ENCODE data around the gene PTPN2.

GRCh38 chr18:12890964-12891363 is 6.9 kb upstream of the PTPN2 start:
- TF ChIP-seq EZH2 (IDR thresholded peaks at IDR 0.05; ENCODE audit: low read length, unreplicated experiment) (no peak), CTCF (conservative IDR thresholded peaks at IDR 0.05; ENCODE audit: low read depth, low read length) (no peak)
